GM18951 (cell line): ENCODE data around the gene C1QTNF1.

Experiments used
- POLR2A ChIP-seq: IDR thresholded peaks from 4 replicates; pipeline ENCODE4 v1.6.1; 2011; ENCODE audit warnings: mild to moderate bottlenecking; ENCODE audit not compliant: insufficient read length, insufficient read depth; ENCODE audit errors: extremely low read depth
- in situ Hi-C: fragments of 300-500 bp; cut with MboI; formaldehyde crosslinking; loops from one replicate; pipeline ENCODE4 v1.12.0; 2022; ENCODE audit warnings: low sequenced_read_pairs, mixed read lengths, inconsistent platforms; ENCODE audit not compliant: unreplicated experiment

Gene C1QTNF1

GRCh38 chr17:79046916-79047280 is 22.9 kb downstream of the C1QTNF1 start:
- in situ Hi-C loops, result no loop called here

DNA sequence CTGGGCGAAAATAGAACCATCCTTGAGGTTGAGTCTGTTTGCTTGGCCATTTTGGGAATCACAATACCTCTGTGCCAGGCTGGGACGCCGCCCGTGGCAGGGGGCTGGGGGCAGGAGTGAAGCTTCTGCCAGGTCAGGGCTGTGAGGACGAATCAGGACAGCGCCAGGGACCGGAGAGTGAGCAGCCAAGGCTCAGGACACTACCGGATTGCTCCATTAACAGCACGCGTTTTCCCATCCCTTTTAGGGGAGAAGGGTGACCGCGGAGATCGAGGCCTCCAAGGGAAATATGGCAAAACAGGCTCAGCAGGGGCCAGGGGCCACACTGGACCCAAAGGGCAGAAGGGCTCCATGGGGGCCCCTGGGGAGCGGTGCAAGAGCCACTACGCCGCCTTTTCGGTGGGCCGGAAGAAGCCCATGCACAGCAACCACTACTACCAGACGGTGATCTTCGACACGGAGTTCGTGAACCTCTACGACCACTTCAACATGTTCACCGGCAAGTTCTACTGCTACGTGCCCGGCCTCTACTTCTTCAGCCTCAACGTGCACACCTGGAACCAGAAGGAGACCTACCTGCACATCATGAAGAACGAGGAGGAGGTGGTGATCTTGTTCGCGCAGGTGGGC is 23.4 kb downstream of the C1QTNF1 start:
- no peak for TF ChIP-seq POLR2A
- in situ Hi-C loops, result no loop called here

More at GRCh38 chr17:79046916-79047280, 22.9 kb downstream of the C1QTNF1 start:
- no peak for TF ChIP-seq POLR2A

DNA sequence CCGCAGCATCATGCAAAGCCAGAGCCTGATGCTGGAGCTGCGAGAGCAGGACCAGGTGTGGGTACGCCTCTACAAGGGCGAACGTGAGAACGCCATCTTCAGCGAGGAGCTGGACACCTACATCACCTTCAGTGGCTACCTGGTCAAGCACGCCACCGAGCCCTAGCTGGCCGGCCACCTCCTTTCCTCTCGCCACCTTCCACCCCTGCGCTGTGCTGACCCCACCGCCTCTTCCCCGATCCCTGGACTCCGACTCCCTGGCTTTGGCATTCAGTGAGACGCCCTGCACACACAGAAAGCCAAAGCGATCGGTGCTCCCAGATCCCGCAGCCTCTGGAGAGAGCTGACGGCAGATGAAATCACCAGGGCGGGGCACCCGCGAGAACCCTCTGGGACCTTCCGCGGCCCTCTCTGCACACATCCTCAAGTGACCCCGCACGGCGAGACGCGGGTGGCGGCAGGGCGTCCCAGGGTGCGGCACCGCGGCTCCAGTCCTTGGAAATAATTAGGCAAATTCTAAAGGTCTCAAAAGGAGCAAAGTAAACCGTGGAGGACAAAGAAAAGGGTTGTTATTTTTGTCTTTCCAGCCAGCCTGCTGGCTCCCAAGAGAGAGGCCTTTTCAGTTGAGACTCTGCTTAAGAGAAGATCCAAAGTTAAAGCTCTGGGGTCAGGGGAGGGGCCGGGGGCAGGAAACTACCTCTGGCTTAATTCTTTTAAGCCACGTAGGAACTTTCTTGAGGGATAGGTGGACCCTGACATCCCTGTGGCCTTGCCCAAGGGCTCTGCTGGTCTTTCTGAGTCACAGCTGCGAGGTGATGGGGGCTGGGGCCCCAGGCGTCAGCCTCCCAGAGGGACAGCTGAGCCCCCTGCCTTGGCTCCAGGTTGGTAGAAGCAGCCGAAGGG is 24.2 kb downstream of the C1QTNF1 start:
- in situ Hi-C loops, result no loop called here
- no peak for TF ChIP-seq POLR2A

- in situ Hi-C loops, result no loop called here
- TF ChIP-seq POLR2A, result no peak
Observed at GRCh38 chr17:79048826-79049755, 25.1 kb downstream of the C1QTNF1 start.

GRCh38 chr17:79049821-79050220 is 25.9 kb downstream of the C1QTNF1 start:
- no peak for TF ChIP-seq POLR2A
- in situ Hi-C loops, result no loop called here

GRCh38 chr17:79050551-79050950 is 26.6 kb downstream of the C1QTNF1 start:
- no peak for TF ChIP-seq POLR2A
- in situ Hi-C loops, result no loop called here

- TF ChIP-seq POLR2A, result no peak
- in situ Hi-C loops, result no loop called here
Observed at GRCh38 chr17:79051306-79051705, 27.3 kb downstream of the C1QTNF1 start.

DNA sequence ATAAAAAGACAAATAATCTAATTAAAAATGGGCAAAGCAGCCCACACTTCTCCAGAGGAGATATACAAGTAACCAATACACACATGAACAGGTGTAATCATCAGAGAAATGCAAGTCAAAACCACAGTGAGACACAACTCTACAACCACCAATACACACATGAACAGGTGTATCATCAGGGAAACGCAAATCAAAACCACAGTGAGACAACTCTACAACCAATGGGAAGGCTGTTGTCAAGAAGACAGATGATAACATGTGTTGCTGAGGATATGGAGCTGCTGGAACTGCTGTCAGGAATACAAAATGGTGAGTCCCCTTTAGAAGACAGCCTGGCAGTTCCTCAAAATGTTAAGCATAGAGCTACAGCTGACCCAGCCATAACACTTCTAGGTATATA is 28.2 kb downstream of the C1QTNF1 start:
- TF ChIP-seq POLR2A, result no peak
- in situ Hi-C loops, result no loop called here

DNA sequence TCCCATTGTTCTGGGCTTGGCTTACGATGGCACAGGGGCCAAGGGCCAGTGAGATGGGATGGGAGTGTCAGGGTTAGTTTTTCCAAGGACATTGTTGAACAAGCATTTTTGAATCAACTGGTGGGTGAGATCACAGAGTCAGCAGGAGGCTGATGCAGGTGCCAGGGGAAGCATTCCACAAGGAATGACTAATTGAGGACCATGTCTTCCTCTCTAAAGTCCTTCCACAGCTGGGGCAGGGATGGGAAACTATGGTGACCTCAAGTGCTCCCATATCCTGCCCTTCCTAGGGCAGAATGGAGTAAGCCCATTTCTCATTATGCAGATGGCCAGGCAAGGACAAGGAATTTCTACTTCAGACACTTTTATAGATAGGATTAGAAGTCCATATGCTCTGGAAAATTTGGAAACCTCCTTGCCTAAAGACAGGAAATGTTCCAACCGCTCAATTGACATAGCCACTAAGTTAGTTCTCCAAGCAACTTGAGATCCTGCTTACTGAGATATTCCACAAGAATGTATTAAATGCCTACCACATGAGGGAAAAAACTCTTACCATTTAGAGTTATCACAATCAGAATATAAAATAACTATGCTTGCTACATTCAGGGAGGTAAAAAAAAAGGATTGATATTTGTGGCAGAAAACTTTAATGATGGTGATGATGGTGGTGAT is 29.4 kb downstream of the C1QTNF1 start:
- in situ Hi-C loops, result no loop called here

DNA sequence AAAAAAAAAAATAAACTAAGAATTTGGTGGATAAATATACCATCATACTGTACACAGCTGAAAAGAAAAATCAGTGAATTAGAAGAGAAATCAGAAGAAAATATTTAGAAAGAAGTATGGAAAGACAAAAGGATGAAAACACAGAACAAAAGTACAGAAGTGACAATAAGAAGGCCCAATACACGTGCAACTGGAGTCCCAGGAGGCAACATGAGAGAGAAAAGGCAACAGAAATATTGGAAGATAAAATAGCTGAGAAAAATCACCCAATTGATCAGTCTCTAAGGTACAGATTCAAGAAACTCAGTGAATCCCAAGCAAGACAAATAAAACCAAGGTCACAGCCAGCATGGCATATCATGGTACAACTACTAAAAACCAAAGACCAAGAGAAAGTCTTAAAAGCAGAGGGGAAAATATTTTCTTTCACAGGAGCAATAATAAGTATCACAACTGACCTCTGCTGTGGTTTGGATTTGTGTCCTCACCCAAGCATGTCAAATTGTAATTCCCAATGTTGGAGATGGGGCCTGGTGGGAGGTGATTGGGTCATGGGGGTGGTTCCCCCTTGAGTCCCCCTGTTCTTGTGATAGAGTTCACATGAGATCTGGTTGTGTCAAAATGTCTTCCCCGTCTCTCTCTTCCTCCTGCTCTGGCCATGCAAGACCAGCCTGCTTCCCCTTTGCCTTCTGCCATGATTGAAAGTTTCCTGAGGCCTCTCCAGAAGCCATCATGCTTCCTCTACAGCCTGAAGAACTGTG is 30.4 kb downstream of the C1QTNF1 start:
- TF ChIP-seq POLR2A, result no peak
- in situ Hi-C loops, result no loop called here

More for the DNA sequence above, 29.4 kb downstream of the C1QTNF1 start:
- TF ChIP-seq POLR2A, result no peak

DNA sequence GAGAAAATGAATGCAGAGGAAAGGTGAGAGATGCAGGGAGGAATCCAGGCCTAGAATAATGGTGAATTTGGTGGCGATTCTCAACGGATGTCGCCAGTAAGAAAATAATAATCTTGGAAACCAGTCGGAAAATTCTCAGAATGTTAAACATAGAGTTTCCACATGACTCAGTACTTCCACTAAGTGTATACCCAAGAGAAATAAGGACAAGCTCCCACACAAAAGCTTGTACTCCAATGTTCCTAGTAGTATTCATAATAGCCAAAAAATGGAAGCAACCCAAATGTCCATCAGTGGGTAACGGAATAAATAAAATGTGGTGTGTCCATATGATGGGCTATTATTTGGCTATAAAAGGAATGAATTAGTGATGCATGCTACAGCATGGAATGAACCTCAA is 31.2 kb downstream of the C1QTNF1 start:
- in situ Hi-C loops, result no loop called here
- no peak for TF ChIP-seq POLR2A
